HG03432 (cell line): ENCODE results near the gene CD163.
"Not testable (repeated sequence)": the region's sequence is repeated elsewhere in the genome, so short reads cannot be mapped to it uniquely, and the experiment has no call there.

Source experiments
- ATAC-seq: cut with Tn5 transposase; IDR thresholded peaks from one replicate; pipeline ENCODE4 v1.9.1; 2021; ENCODE audit warnings: mild to moderate bottlenecking, moderate library complexity; ENCODE audit not compliant: unreplicated experiment

CD163 gene

DNA sequence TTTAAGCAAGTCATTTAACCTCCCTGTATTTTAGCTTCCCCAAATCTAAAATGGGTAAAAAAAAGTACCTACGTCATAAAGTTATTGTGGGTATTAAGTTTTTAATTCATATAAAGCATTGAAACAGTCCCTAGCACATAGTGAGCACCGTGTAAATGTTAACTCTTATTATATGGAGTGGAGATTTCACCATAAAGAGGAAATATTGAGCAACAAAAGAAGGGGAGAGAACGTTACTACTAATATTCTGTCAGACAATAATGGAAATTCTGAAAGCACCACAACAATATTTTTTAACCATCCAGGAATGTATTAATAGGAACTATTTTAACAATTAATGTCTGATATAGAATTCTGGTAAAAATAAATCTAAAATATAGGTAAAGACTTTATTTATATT is 51.8 kb downstream of the CD163 start:
- ATAC-seq = no peak

DNA sequence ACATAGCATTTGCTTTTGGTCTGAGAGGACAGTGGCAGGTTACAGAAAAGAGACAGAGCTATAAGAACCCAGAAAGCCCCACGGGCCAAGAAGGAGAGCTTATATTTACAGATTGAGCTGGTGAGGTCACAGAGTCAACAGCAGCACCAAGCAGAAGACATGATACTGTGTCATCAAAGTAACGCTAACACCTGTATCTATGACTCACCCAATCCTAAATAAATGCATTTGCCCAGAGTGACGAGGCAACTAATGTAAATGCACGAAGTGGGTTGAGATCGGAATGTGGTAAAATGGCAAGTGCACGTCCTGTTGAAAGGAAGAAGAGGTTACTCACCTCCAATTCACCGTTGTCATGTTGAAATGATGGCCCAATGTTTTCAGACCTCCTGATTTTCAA is 52.9 kb downstream of the CD163 start:
- no peak for ATAC-seq

DNA sequence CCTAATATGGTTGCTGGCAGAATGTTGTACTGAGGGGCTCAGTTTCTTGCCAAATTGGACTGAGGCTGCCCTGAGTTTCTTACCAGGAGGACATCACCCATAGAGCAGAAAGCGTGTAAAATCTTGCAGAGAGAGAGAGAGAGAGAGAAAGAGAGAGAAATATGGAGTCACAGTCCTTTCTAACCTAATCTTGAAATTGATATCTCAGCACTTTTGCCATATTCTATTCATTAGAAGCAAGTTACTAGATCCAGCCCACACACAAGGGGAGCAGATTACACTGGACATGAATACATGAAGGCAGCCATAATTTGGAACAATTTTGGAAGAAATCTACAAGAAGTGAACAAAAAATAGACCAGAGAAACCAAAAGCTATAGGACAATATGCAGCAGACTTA is 55.5 kb downstream of the CD163 start:
- ATAC-seq = no peak

DNA sequence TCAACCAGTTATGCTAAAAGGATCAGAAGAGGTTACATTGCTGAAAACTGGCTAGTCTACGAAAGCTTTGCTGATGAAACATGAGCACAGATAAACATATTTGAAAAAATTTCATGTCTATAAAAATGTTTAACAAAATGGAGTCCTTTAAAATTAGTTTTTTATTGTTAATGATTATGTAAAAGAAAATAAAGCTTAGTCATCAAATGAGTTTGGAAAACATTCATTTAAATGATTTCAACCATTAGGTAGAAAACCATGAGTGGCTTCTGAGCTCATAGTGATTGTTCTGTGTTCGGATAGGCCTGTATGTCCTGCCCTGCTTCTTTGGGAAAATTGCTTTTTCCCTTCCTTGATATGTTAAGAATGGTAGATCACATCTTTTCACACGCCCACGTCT is 59.0 kb downstream of the CD163 start:
- ATAC-seq = no peak

DNA sequence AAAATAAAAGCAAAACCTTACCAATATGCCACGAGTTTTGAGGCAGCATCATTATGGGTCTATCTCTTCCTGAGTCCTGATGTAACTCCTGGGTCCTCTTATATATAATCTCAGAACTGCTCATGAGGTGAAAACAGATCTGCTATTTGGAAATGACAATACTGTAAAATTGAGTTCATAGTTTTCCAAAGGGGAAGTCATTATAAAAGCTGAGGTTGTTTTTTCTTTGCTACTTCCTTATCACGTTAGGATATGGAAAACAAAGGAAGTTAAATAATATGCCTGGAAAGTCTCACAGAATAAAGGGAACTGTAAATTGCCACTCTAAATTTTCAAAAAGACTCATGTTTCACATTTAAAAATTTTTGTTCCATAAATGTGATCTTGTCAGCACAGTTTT is 59.5 kb downstream of the CD163 start, which contains the start of gene CD163L1:
Gene CD163L1, minus strand, starts transcription at position 78 of the 400 bp plus-strand sequence. Its CDS starts 26 bp downstream, at position 52.
- ATAC-seq = no peak

DNA sequence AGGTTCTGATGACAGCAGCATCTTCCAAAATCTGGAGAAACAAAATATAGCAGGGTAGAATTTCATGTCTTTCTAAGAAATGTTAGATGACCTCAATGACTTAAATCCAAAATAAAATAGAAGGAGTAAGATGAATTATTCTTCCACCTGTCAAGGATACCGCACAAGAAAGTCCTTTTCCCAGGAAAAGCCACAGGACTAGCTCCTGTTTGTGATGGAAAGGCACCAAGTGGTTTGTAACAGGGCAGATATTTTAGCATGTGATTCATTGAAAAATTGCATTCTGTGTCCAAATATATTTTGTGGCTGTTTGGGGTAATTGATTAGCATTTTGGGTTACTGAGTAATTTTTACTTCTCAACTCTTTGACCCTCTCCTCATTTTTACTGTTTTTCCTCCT is 62.4 kb downstream of the CD163 start:
- no peak for ATAC-seq

DNA sequence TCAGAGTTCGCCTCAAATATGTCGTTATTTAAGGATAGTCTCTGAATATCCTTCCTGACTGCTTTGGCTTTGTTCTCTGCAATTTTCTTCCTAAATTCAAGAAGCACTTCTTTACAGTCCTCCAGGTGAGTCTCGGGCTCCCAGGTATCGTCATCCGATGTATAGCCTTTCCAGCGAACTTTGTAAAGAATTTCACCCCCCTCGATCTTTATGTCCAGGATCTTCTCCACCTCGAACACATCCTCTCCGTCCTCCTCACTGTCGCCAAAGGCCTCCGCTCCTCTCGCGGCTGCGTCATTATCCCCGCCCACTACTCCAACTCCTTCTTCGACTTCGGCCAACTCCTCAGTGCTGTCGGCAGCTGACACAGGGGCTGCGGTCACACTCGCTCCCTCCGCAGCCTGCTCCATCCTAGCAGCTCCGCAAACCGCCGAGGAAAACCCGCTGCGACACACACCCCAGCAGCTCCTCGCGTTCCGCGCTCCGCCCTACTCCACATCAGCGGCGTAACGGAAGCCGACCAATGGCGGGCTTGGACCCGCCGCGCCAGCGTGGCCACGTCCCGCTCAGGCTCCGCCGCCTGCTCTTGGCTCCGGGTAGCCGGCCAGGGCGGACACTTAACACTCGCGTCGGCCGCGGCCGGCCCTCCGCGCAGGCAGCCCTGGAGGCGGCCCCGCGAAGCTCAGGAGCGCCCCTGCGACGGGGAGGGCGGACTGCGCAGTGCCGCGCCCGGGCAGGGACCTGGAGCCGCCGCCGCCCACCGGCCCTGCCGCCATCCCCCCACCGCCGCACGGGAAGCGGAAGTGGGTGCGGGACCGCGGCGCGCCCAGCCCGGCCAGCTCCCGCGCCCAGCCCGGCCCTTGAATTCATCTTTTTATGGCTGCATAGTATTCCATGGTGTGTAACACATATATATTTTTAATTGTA is 63.7 kb downstream of the CD163 start:
- no peak for ATAC-seq

DNA sequence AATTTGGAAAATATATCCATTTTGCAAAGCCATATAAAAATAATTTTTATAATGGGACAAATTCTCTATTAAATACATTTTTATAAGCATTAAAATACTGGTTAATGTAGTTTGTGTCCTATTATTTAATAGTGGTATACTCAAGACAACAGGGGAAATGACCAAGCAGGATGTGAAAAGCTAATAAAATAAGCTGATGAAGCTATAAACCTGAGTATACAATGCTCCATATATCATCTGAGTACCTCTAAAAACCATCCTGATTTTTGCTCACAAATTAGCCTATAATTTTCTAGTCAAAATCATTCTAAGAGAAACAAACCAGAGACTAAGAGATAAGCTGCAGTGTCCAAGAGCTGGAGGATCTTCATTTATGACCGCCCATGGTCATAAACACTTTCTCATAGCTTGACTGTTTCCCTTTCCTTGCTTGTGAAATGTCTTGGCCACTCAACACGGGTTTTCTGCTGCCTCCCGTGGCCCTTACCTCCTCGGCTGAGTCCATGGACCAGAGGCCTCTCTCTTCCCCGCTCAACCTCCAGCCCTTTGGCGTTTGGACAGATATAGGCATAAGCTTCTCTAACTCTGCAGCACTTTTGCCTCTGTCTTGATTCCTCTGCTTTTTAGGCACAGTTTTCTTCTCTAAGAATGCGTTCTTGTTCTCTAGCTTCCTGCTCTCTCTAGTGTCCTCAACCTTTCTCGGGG is 65.1 kb downstream of the CD163 start:
- not testable (repeated sequence) for ATAC-seq

DNA sequence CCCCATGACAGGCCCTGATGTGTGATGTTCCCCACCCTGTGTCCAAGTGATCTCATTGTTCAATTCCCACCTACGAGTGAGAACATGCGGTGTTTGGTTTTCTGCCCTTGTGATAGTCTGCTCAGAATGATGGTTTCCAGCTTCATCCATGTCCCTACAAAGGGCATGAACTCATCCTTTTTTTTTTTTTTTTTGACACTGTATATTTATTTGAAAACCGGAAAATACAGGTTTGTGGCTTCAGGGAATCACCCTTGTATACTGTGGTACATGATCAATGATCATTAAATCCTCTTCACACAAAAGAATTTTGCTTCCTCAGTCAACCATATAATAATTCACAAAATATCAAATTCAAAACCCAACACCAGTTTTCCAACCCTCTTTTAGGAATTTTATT is 66.1 kb downstream of the CD163 start:
- ATAC-seq = not testable (repeated sequence)

DNA sequence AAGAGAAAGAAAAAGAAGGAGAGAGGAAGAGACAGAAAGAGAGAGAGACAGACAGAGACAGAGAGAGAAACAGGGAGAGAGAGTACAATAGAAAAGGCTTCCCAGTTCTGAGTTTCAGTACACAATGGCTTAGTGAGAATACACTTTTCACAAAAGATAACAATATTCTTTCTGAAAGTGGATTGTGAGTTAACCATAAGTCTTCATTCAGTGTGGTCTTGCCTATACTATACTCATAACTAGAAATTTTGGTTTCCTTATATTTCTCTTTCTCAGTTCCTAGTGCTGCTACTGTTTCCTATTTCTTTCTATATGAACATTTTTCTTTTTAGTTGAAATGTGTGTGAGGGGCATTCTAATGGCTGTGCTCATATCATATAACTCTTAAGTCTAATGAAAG is 68.9 kb downstream of the CD163 start:
- no peak for ATAC-seq

DNA sequence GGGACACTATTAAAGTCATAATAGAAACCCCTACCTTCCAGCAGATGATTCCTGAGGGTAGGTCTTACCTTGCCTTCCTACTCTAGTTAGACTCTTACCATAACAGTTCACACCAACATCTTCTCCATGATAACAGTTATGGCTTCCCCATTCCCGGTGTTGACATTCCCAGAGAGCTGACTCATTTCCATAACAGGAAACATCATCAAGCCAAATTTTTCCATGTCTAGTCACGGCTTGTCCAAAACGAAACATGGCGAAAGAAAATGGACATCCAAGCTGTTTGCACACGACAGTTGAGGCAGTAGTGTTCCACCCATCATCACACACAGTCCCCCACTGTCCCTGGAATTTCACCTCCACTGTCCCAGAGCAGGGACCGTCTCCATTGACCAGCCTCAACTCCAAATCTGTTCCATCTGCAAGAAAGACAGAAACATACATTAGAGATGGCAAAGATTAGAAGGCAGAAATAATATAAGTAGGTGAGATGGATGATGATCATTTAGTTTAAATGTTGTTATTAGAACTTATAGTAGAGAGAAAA is 70.2 kb downstream of the CD163 start:
- no peak for ATAC-seq

DNA sequence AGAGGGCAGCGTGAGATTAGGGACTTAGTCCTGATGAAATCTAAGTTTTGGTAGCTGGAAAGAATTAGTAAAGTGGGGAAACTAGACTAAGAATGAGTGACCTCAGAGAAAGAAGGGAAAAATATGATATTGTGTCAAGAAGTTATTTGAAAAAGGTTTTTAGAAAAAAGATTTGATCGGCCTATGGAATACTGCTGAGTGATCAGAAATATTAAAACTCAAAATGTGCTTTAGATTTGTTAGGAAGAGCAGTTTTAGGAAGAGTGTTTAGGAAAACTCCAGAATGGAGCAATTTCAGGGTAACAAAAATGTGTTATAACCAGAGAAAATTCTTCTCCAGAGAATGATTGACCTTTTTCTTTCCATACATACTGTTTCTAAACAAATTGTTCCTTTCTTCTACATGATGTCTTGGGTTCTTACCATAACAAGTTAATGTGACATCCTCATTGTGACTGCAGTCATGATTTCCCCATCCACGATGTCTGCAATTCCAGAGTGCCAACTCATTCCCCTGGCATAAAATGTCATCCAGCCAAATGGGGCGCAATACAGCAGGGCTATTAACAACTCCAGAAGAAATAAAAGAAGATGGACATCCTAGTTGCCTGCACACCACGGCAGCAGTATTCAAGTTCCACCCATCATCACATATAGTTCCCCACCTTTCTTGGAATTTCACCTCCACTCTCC is 71.4 kb downstream of the CD163 start:
- no peak for ATAC-seq
